Activated CD4-positive, alpha-beta T cell treated with anti-CD3 and anti-CD28 coated beads for 24 hours (primary cell): Measurements from ENCODE around the gene ADGRD1.

ENCODE experiments used
- DNase-seq, 2 donors: peaks; one replicate each; pipeline ENCODE4 v3.0.0-alpha.2; 2020; ENCODE audit warnings: low read depth in 2 of 2

The ADGRD1 gene

GRCh38 chr12:131090274-131091210 is 136.8 kb downstream of the ADGRD1 start:
- DNase-seq: no peak

DNA sequence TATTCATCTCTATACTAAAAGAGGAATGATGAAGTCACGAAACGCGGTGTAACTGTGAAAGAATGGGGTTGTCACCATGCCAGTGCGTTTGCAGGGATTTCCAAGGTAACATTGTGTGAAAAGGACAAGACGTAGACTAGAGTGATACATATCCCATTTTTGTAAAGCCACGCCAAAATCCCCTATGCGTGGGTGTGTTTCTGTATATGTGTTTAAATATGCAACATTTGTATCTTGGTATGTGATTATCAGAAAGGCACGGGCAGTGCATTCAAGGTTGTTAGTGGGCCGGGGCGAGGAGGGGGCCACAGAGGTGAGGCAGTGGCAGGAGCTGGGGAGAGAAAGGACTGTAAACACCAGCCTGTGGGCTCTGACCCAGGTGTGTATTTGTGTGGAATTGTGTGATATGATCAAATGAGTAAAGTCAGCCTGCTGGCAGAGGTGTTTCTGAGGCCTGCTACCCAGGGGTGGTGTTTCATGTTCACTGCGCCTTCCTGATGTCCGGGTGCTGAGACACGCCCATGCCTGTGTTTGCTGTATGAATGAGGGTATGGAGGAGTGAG is 137.8 kb downstream of the ADGRD1 start:
- no peak for DNase-seq

- no peak for DNase-seq
Measured at GRCh38 chr12:131091976-131092691, 138.4 kb downstream of the ADGRD1 start.

GRCh38 chr12:131092901-131093603 is 139.3 kb downstream of the ADGRD1 start:
- no peak for DNase-seq

GRCh38 chr12:131093604-131093955 is 139.9 kb downstream of the ADGRD1 start:
- DNase-seq: no peak

DNA sequence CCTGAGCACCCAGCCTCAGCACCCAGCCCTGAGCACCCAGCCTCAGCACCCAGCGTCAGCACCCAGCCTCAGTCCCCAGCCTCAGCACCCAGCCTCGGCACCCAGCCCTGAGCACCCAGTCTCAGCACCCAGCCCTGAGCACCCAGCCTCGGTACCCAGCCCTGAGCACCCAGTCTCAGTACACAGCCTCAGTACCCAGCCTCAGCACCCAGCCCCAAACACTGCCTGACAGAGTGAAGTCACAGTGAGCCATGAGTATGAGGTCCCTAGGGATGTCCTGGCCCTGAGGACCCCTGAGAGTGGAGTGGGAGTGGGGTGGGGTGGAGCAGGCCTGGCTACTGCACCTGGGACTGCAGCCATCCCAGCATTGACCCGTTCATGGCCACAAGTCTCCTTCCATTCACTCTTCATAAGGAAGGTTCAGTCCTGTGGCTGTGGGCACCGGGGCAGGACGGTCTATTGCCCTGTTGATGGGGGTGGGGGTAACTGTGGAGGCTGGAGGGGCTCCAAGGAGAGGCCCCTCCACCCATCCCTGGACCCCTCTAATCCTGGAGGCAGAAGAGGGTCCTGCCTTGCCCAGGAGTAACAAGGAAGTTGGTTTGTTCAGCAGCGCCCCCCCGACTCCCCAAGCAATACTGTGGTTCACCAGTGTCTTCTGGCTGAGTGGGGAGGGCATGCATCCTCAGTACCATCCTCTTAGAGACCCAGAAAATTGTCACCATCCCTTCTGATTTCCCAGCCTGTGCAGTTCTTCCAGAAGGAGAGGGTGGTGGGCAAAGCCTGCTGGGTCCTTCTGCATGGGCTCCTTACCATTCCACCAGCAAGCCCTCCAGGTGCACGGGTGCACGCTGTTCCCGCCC is 140.5 kb downstream of the ADGRD1 start:
- DNase-seq: no peak

DNA sequence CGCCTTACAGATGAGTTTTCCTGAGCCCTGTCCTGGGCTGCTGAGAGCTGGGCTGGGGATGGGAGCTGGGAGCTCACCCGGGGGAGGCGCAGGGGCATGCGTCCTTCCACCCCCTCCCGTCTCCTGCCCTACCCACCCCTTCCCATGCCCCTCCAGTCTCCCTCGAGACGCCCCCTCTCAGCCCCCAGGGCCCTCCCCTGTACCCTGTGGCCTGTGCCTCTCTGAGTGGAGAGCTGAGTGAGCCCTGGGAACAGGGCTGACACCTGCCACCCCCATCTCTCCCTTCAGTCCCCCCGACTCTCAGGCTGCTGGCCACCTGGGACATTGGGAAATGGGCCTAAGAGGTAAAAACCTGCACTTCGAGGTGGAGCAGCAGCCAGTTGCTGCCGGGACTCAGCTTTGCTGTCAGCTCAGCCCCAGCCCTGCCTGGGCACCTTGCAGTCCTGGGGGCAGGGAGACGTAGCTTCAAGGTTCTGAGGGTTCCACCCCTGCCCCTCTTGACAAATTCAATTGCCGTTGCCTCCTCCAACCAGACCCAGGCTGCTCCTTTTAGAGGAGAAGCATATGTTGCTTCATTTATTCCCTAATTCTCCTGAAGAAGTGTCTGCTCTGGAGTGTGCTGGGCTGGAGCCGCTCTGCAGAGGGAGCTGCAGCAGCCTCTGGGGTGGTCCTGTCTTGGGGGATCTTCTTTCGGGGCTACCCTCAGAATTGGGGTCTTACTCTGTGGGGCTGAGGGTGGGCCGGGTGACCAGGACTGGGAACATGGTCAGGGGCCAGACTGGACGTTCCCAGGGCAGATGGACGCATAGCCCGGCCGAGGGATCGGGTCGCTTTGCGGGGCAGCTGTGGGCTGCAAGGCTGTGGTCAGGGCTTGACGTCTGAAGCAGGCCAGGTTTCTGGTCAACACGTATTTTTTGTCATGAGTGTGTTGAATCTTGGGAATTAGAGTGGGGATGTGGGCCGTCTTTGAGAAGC is 141.4 kb downstream of the ADGRD1 start:
- DNase-seq: no peak

DNA sequence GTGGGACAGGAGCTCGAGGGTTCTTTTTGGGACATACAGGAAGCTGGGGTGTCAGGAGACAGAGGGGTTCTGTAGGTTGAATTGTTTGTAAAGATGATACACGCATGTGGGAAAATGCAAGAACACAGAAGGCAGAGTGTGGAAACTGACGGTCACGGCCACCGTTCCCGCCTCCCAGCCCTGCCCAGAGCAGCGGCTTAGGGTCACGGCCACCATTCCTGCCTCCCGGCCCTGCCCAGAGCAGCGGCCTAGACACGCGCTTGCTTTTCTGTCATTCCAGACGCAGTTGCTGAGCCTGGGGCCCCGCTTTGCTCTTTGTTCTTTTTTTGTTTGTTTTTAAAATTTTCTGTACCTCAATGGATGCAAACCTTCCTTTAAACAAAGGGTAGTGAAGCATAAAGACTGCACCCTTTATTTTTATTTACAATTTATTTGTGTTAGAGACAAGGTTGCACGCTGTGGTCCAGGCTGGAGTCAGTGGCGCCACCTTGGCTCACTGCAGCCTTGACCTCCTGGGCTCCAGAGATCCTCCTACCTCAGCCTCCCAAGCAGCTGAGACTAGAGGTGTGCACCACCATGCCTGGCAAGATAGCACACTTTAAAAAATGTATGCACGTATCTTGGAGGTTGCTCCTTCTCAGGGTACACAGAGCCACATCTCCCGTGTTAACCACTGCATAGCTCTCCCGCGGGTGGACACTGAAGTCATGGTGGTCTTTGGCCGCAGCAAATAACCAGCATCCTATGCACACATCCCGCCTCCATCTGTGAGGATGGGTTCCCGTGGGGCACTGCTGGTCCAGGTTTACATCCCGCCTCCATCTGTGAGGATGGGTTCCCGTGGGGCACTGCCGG is 142.3 kb downstream of the ADGRD1 start:
- no peak for DNase-seq

GRCh38 chr12:131096681-131097181 is 143.0 kb downstream of the ADGRD1 start:
- DNase-seq: no peak

- DNase-seq: no peak
Measured at GRCh38 chr12:131097202-131098177, 143.8 kb downstream of the ADGRD1 start.

GRCh38 chr12:131098178-131098981 is 144.7 kb downstream of the ADGRD1 start:
- DNase-seq: no peak

GRCh38 chr12:131100031-131100674 is 146.4 kb downstream of the ADGRD1 start:
- DNase-seq: no peak

- DNase-seq: no peak
Measured at GRCh38 chr12:131101006-131101405, 147.3 kb downstream of the ADGRD1 start.

DNA sequence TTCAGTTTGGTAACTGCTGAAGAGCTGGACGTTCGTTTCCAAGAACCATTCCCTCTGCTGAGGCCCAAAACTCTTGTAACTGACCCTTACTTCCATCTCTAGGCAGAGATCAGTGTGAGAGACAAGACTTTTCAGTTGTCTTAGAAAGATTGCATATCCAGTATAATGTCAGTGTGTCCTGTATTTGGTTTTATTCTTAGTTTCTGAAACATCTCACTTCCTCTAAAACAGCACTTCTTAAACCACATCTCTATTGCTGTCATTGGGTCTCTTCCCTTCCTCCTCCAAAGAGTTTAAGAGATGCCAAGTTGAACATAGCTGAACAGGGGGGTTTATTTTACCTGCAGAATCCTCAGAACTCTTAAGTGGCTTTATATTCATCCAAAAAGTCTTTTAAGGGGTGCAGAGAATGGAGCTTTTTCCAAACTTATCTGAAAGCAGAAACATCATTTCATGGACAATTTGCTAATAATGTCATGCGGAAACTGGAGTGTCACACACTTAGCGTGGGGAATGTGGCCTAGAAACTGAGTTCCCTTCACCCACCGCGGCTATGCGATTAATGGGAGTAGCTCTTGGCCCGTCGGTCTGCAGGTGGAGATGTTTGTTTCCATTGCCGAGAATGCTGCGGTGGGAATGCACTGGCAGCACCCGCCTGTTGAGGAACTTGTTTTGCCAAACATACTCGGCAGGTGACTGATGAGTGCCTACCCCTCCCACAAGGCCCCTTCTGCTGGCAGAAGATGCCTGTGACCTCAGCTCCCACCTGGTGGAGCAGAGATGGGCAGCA is 148.2 kb downstream of the ADGRD1 start:
- DNase-seq: no peak

DNA sequence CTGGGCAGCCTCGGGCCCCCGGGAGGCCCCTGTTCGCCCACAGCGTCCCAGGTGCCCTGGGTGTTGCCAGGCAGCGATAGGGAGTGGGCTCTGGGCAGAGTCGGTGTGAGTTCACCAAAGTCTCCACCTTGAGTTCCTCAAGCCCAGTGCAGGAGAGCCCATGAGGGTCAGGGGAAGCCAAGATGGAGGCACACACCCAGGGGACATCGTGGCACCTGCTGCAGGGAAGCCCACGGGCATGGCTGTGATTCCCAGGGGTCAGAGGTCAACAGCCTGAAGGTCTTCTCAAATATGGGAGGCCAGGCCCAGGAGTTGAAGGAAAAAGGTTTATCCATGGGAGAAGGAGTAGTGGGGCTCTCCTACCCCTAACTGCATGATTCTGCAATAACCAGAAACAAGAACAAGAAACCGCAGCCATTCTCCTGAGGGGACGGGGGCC is 148.8 kb downstream of the ADGRD1 start:
- DNase-seq: no peak
